IPS-18a (cell line): ENCODE results near the gene GRM8.

Experiments
- H3K27ac ChIP-seq: one replicate; pipeline ENCODE4 v1.5.1; 2013; ENCODE audit warnings: low read length
- H3K27me3 ChIP-seq: one replicate; pipeline ENCODE4 v1.6.1; 2013; ENCODE audit warnings: mild to moderate bottlenecking, low read length; ENCODE audit not compliant: control insufficient read depth, insufficient read depth
- H3K36me3 ChIP-seq: one replicate; pipeline ENCODE4 v1.6.1; 2013; ENCODE audit warnings: low read depth, low read length; ENCODE audit not compliant: control insufficient read depth
- H3K4me1 ChIP-seq: one replicate; pipeline ENCODE4 v1.6.1; 2013; ENCODE audit warnings: low read depth, low read length; ENCODE audit not compliant: control insufficient read depth
- H3K4me3 ChIP-seq: one replicate; pipeline ENCODE4 v1.5.1; 2013; ENCODE audit warnings: low read length
- H3K9ac ChIP-seq: one replicate; pipeline ENCODE4 v1.6.1; 2013; ENCODE audit warnings: mild to moderate bottlenecking, low read length, moderate library complexity
- H3K9me3 ChIP-seq: one replicate; pipeline ENCODE4 v1.6.1; 2013; ENCODE audit warnings: low read depth, low read length; ENCODE audit not compliant: control insufficient read depth

GRM8 gene

DNA sequence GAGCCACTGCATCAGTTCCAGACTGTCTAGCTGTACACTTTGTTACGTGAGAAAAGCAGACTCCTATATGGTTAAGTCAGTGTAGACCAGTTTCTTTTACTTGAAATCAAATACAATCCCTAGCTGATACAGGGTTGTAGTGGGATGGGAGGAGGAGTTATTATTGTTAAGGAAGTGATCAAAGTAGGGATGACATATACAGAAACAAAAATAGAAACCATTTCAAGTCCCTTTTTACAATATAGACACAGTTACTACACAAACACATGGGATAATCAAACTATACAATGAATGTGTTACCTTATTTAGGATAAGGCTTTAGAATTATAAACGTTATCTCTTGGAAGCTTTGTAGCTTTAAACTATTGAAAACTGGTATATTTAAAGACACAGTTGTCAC lies 233.9 kb downstream of the GRM8 start:
- Histone ChIP-seq H3K4me1 (no peaks in the 10 kb centered on the region), H3K9ac (no peak overlapping the region), H3K27ac (no peak overlapping the region), H3K36me3 (no peaks in the 10 kb centered on the region), H3K4me3 (no peak overlapping the region), H3K9me3 (no peaks in the 10 kb centered on the region), H3K27me3 (no peaks in the 10 kb centered on the region)

DNA sequence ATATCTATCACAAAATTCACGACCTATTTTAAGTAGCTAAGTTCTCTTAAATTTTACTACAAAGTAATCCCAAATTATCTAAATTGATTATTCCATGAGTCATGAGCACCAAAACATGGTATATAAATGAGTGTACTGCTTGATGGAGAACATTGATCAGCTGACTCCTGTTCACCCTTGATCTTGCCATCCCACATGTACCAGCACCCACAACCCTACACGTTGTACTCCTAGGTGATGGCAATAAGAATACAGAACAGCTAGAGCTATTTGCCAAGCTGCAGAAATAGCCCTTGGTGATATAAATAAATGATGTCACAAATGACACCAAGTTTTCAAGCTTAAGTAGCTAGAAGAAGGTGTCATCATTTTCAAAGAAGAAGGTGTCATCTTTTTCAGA lies 235.5 kb downstream of the GRM8 start:
- Histone ChIP-seq H3K27me3 (no peaks in the 10 kb centered on the region), H3K27ac (no peak overlapping the region), H3K9ac (no peak overlapping the region), H3K9me3 (no peaks in the 10 kb centered on the region), H3K36me3 (no peaks in the 10 kb centered on the region), H3K4me3 (no peak overlapping the region), H3K4me1 (no peaks in the 10 kb centered on the region)

DNA sequence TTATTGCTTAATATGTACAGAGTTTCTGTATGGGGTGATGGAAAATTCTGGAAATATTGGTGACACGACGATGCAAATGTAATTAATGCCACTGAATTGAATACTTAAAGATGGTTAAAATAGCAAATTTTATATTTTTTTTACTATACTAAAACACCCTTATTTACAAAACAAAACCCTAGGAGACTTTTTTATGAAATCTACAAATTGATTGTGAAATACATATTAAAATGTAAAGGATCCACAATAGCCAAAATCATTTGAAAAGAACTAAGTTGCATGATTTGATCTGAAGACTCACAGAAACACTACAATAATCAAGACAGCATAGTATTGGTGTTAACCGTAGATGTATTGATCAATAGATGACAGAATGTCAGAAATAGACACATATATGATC lies 252.0 kb downstream of the GRM8 start:
- no peaks in the 10 kb centered on the region for H3K4me1 ChIP-seq
- H3K27me3 ChIP-seq, result no peaks in the 10 kb centered on the region
- no peaks in the 10 kb centered on the region for H3K9me3 ChIP-seq
- no peak overlapping the region for H3K4me3 ChIP-seq
- no peak overlapping the region for H3K27ac ChIP-seq
- no peak overlapping the region for H3K9ac ChIP-seq
- no peaks in the 10 kb centered on the region for H3K36me3 ChIP-seq

DNA sequence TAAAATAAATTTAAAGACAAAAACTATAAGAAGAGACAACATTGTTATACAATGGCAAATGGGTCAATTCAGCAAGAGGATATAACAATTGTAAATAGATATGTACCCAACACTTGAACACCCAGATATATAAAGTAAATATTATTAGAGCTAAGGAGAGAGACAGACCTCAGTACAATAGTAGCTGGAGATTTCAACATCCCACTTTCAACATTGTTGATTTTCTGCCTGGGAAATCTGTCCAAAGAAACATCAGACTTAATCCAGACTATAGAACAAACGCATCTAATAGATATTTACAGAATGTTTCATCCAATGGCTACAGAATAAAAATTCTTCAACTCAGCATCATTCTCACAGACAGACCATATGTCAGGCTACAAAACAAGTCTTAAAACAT lies 256.1 kb downstream of the GRM8 start:
- Histone ChIP-seq H3K4me3 (no peak overlapping the region), H3K27me3 (no peaks in the 10 kb centered on the region), H3K4me1 (no peaks in the 10 kb centered on the region), H3K36me3 (no peaks in the 10 kb centered on the region), H3K9ac (no peak overlapping the region), H3K9me3 (no peaks in the 10 kb centered on the region), H3K27ac (no peak overlapping the region)

DNA sequence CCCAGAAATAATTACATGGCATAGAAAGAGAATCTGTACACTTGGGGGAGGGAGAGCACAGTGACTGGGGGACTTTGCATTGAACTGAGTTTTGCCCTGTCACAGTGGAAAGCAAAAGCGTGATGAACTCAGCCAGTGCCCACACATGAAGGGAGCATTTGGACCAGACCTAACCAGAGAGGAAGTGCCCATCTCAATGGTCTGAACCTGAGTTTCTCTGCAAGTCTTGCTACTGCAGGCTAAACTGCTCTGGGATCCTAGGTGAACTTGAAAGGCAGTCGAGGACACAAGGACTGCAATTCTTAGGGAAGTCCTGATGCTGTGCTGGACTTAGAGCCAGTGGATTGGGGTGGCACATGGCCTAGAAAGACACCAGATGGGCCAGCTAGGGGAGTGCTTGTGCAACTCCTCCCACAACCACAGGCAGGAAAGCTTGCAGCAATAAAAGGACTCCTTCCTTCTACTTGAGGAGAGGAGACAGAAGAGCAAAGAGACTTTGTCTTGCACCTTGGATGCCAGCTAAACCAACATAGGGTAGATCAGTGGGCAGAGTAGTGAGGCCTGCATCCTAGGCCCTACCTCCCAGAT lies 259.0 kb downstream of the GRM8 start:
- Histone ChIP-seq H3K4me1 (no peaks in the 10 kb centered on the region), H3K9ac (no peak overlapping the region), H3K9me3 (no peaks in the 10 kb centered on the region), H3K36me3 (no peaks in the 10 kb centered on the region), H3K27me3 (no peaks in the 10 kb centered on the region), H3K27ac (no peak overlapping the region), H3K4me3 (no peak overlapping the region)

DNA sequence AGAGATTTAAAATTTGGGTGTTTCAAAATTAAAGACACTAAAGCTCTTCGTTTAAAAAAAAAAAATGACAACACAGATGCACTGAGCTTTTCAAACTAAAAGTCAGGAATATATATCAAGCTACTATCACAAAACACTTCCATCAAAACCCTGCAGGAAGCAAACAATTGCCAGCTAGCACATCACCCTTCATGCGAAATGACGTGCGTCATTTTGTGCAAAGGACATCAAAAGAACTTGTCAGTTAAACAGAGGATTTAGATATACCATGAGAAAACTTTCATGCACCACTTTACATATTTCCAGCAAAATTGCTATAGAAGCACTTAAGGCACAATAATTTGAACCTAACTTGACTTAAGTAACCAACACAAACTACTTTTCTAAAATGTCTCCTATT lies 264.7 kb downstream of the GRM8 start:
- Histone ChIP-seq H3K27me3 (no peaks in the 10 kb centered on the region), H3K4me1 (no peaks in the 10 kb centered on the region), H3K4me3 (no peak overlapping the region), H3K9ac (no peak overlapping the region), H3K27ac (no peak overlapping the region), H3K36me3 (no peaks in the 10 kb centered on the region), H3K9me3 (no peaks in the 10 kb centered on the region)

DNA sequence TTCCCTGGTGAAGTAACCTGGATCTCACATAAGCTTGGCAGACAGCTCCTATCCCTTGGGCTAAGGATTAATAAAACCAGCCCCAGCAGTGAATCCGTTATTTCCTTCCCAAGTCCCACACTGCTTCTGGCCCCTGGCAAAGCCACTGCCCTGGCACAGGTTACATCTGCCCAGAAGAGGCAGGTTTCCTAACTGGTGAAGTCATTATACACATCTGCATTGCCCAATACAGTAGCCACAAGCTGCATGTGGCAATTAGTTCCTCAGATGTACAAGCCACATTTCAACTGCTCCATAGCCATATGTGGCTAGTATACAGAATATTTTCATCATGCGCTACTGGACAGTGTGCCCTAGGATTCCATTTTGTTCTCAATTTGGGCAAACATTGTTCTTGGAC lies 273.0 kb downstream of the GRM8 start:
- Histone ChIP-seq H3K9ac (no peak overlapping the region), H3K4me3 (no peak overlapping the region), H3K4me1 (no peaks in the 10 kb centered on the region), H3K36me3 (no peaks in the 10 kb centered on the region), H3K9me3 (no peaks in the 10 kb centered on the region), H3K27ac (no peak overlapping the region), H3K27me3 (no peaks in the 10 kb centered on the region)

DNA sequence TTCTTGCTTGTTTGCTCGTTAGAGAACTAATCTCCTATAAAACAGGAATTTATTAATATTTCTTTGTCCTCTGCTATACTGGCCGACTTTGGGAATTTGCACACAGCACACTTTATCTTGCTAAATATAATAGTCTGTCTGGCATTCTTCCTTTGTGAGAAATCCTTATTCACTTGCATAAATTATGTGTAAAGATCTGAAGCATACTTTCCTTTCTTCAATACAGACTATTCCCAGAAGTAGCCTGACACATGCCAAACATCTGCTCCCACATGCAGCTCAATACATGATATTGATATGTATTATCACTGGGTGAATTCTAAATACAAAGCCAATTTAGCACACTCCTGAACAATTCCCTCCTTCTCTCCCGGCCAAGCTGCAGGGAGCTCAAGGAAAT lies 273.9 kb downstream of the GRM8 start:
- no peaks in the 10 kb centered on the region for H3K36me3 ChIP-seq
- no peaks in the 10 kb centered on the region for H3K4me1 ChIP-seq
- H3K27me3 ChIP-seq, result no peaks in the 10 kb centered on the region
- no peak overlapping the region for H3K9ac ChIP-seq
- no peaks in the 10 kb centered on the region for H3K9me3 ChIP-seq
- H3K27ac ChIP-seq, result no peak overlapping the region
- H3K4me3 ChIP-seq, result no peak overlapping the region

DNA sequence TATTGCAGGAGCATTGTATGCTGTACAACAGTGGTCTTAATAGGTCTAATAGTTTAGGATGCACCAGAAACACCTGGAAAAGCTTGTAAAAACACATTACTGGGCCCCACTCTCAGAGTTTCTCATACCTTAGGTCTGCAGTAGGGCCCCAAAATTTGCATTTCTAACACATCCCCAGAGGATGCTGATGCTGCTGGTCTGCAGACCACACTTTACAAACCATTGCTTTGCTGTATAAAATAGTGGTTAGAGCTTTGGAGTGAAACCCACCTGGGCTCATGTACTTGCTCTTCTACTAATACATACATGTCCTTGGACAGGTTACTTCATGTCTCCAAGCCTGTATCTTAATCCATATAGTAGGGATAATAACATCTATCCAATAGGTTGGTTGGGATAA lies 279.7 kb downstream of the GRM8 start:
- Histone ChIP-seq H3K27ac (no peak overlapping the region), H3K4me1 (no peaks in the 10 kb centered on the region), H3K9ac (no peak overlapping the region), H3K27me3 (no peaks in the 10 kb centered on the region), H3K9me3 (no peaks in the 10 kb centered on the region), H3K36me3 (no peaks in the 10 kb centered on the region), H3K4me3 (no peak overlapping the region)

DNA sequence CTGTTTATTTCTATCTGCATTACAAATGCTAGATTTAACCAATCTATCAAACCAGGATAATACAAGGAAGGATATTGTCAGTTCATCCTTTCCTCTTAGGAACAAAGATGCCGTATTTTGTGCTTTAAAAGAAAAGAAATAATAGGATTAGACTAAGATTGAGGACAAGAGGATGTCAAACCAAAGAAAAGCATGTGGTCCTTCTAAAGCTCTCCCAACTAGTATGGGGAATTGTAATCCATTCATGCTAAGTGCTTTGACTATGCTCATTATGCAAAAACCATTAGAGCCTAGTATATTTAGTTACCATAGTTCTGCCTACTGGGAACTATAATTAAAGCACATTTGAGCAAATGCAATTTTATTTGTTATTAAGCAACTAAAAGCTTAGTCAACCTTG lies 280.2 kb downstream of the GRM8 start:
- Histone ChIP-seq H3K4me1 (no peaks in the 10 kb centered on the region), H3K27me3 (no peaks in the 10 kb centered on the region), H3K27ac (no peak overlapping the region), H3K36me3 (no peaks in the 10 kb centered on the region), H3K9me3 (no peaks in the 10 kb centered on the region), H3K4me3 (no peak overlapping the region), H3K9ac (no peak overlapping the region)

DNA sequence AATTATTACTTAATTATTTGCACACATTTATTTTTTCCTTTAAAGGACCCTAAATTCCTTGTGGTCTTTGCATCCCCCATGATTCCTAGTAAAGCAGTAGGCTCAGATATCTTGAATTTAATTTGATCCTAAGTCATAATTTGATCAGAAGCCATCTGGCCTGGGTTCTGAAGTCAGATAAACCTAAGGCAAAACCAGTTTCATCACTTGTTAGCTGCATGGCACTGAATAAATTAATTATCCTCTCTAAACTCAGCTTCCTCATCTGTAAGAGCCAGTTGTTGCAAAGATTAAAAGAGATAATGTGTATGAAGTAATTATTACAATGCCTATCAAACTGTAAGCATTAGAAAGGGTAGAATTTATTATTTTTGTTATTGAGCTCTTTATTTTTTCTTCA lies 293.1 kb downstream of the GRM8 start:
- no peak overlapping the region for H3K4me3 ChIP-seq

DNA sequence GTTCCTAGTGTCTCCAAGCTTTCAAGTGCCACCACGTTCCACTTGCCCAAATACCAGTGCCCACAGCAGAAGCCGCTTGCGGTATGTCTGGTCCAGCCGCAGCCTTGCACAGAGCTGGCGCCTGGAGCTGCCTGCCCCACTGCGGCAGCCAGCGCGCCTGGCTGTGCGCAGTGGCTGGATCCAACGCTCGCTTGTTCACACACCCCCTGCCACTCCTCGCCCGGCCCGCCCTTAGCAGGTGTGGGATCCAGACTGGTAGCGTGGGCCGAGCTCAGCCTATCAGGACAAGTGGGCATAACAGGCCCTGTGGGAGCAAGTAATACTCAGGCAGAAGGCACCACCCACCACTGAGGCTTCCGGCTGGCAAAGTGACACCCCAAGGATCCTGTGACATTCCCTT lies 294.4 kb downstream of the GRM8 start:
- H3K36me3 ChIP-seq, result no peaks in the 10 kb centered on the region
- H3K27ac ChIP-seq, result no peak overlapping the region
- H3K4me3 ChIP-seq, result no peak overlapping the region
- H3K27me3 ChIP-seq, result no peaks in the 10 kb centered on the region
- no peaks in the 10 kb centered on the region for H3K9me3 ChIP-seq
- H3K4me1 ChIP-seq, result no peaks in the 10 kb centered on the region
- no peak overlapping the region for H3K9ac ChIP-seq

More for the DNA sequence above, 293.1 kb downstream of the GRM8 start:
- no peaks in the 10 kb centered on the region for H3K4me1 ChIP-seq
- no peaks in the 10 kb centered on the region for H3K9me3 ChIP-seq
- no peaks in the 10 kb centered on the region for H3K27me3 ChIP-seq
- no peak overlapping the region for H3K9ac ChIP-seq
- no peak overlapping the region for H3K27ac ChIP-seq
- no peaks in the 10 kb centered on the region for H3K36me3 ChIP-seq
